GM19438 (cell line): Measurements from ENCODE around the gene DCAF7.
A peak's percentile ranks its signal among the peaks of the same experiment; 100 is the strongest.

Experiments used
- ATAC-seq: cut with Tn5 transposase; IDR thresholded peaks from one replicate; pipeline ENCODE4 v1.9.1; 2021; ENCODE audit warnings: low read depth; ENCODE audit not compliant: unreplicated experiment

The DCAF7 gene, protein sequence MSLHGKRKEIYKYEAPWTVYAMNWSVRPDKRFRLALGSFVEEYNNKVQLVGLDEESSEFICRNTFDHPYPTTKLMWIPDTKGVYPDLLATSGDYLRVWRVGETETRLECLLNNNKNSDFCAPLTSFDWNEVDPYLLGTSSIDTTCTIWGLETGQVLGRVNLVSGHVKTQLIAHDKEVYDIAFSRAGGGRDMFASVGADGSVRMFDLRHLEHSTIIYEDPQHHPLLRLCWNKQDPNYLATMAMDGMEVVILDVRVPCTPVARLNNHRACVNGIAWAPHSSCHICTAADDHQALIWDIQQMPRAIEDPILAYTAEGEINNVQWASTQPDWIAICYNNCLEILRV

DNA sequence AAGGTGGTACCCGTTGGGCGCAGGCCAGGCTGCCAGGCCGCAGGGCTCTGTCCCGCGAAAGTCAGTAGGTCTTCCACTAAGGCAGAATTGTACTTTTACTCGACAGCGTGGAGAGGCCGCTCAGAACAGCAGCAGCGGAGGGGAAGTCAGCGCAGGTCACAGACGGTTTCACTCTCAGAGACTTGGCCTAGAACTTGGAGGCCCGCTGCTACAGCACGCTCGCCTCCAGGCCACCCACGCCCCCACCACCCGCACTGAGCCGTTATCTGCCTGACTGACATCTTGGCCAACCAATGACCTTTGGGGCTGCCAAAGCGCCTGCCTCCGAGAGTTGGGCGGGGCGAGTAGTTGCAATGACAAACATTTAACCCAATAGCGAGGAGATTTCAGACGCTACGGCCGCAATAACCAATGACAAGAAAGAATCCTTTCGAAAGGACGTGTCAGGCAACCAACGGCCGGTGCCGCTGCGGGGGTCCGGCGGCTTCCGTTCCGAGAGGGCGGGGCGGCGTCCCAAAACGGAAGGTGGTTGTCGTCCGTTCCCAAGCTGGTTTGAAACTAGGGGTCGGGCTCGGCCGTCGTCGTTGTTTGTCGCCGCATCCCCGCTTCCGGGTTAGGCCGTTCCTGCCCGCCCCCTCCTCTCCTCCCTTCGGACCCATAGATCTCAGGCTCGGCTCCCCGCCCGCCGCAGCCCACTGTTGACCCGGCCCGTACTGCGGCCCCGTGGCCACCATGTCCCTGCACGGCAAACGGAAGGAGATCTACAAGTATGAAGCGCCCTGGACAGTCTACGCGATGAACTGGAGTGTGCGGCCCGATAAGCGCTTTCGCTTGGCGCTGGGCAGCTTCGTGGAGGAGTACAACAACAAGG is at the start of gene DCAF7:
TSS of gene DCAF7 (plus strand) at position 532 of the 871 bp plus-strand sequence. CDS start at position 733, 201 bp downstream.
- peak; percentile 94 for ATAC-seq

DNA sequence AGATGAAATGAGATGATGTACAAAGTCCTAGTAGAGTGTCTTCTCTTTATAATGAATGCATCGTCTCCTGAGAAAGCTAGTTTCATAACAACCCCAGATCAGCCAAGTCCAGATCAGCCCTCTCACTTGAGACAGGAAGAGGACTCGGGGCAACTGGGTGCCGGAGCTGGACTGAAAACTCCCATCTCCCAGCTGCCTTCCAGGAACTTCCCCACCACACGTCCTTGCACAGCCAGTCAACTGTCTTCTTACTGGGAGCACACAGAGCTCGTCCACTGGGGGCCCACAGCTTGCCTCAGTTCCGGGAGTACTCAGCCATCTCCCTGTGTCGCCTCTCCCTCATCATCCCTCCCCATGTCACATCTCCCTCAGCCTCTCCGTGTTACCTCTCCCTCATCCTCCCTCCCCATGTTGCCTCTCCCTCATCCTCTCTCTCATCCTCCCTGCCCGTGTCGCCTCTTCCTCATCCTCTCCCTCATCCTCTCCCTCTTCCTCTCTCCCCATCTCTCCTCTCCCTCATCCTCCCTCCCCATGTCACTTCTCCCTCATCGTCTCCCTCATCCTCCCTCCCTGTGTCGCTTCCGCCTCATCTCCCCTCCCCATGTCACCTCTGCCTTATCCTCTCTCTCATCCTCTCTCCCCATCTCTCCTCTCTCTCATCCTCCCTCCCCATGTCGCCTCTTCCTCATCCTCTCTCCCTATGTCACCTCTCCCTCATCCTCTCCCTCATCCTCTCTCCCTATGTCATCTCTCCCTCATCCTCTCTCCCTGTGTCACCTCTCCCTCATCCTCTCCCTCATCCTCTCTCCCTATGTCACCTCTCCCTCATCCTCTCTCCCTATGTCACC is 49.5 kb upstream of the DCAF7 start:
- ATAC-seq = no peak

DNA sequence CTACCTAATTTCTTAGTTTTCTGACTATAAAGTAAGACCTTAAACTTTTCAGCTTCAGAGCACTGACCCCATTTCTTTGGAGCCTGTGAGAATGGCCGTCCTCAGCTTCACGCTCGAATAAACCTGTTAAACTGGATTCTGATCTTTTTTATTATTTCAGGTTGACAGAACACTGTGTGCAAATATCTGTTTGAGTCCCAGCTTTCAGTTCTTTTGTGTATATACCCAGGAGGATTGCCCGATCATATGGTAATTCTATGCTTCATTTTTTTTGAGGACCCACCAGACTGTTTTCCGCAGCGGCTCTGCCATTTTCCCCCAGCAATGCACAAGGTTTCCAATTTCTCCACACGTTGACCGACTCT is 47.0 kb upstream of the DCAF7 start:
- no peak for ATAC-seq

DNA sequence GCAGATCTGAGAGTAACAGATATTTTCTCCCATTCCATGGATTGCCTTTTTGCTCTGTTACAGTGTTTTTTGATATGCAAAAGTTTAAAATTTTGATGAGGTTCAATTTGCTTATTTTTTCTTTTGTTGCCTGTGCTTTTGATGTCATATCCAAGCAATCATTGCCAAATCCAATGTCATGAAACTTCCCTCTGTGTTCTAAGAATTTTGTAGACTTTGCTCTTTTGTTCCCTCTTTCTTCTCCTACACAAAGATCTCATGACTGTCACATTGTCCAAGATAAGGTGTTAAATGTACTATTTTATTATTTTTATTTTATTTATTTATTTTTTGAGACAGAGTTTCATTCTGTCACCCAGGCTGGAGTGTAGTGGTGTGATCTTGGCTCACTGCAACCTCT is 46.0 kb upstream of the DCAF7 start:
- ATAC-seq = no peak

DNA sequence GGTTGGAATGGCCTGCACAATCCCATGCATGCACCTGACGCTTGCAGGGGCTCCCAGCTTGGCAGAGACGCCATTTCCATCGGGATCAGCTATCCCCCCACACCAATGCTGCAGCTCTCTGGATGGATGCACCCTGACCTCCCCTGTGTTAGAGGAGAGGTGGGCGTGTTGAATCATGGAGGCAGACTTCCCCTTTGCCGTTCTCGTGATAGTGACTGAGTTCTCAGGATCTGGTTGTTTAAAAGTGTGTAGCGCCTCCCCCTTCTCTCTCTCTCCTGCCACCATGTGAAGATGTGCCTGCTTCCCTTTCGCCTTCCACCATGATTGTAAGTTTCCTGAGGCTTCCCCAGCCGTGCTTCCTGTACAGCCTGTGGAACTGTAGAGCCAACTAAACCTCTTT is 44.9 kb upstream of the DCAF7 start:
- ATAC-seq = no peak

DNA sequence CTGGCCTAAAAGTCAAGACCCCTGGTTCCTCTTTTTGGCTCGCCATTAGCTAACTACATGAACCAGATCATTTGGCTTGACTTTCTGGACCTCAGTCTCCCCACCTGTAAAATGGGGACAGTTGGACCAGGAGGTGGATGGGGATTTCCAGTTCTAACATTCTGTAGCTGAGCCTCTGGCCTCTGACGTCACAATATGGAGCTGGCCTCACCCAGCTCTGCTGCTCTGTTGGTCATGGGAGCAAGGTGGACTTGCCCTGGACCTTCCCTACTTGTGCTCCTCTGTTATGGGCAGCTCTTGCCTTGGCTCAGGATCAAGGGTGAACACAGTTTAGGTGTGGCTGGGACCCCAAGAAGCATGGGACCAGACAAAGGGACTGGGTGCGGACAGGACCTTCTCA is 43.6 kb upstream of the DCAF7 start:
- ATAC-seq = no peak

DNA sequence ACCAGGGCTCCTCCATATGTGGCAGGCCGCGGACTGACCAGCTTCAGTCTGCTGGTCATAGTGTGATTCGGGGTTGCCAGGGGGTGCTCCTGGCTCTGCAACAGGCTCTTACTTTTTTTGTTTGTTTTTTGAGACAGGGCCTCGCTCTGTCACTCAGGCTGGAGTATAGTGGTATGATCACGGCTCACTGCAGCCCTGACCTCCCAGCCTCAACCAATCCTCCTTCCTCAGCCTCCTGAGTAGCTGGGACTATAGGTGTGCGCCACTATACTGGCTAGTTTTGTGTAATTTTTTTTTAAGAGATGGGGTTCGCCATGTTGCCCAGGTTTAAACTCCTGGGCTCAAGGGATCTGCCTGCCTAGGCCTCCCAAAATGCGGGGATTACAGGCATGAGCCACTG is 38.9 kb upstream of the DCAF7 start:
- no peak for ATAC-seq

DNA sequence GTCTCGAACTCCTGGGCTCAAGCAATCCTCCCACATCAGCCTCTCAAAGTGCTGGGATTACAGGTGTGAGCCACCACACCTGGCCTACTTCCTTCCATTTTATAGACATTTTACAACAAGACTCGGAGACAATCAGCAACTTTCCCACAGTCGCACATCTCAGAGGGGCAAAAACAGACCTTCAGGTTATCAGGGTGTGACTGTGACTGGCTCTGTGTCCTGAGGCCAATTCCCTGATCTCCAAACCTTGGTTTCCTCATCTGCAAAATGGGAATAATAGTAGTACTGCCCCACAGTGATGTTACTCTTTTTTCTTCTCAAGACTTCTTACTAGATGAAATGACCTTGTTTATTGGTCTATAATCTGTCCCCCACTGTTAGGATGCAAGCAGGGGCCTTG is 37.9 kb upstream of the DCAF7 start:
- no peak for ATAC-seq

DNA sequence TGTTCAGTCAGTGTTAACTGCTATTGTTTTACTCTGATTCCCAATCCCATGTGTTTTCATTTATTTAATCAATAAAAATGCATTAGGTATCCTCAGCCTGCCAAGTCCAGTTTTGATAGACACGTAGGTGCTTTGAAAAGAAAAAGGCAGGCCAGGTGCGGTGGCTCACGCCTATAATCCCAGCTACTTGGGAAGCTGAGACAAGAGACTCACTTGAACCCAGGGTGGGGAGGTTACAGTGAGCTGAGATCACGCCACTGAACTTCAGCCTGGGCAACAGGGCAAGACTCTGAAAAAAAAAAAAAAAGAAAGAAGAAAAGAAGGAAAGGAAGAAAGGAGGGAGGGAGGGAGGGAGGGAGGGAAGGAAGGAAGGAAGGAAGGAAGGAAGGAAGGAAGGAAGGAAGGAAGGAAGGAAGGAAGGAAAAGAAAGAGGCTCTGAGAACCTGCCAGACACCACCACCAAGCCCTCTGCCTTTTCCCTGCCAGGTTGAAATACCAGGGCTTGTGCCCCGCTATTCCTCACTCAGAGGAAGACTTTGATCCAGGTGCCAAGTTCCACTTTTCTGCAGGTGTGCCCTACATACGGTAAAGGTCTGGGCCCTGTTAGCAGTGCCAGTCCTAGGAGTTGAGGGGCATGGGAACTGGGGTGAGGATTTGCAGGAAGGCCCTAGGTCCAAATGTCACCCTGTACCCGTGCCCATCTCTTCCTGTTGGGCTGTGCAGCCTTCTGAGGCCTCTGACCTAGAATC is 37.2 kb upstream of the DCAF7 start:
- no peak for ATAC-seq

DNA sequence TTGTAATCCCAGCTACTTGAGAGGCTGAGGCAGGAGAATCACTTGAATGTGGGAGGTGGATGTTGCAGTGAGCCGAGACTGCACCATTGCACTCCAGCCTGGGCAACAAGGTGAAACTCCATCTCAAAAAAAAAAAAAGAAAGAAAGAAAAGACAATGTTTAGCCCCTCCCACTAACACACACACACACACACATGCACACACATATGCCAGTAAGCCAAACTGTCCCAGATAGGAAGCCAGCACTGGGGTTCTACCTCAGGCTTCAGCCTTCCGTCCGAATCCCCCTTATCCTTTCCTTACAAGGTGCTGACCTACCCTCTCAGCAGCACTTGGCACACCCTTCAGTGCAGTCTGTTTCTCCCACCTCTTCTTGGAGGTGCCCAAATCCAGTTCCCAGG is 35.8 kb upstream of the DCAF7 start:
- no peak for ATAC-seq

DNA sequence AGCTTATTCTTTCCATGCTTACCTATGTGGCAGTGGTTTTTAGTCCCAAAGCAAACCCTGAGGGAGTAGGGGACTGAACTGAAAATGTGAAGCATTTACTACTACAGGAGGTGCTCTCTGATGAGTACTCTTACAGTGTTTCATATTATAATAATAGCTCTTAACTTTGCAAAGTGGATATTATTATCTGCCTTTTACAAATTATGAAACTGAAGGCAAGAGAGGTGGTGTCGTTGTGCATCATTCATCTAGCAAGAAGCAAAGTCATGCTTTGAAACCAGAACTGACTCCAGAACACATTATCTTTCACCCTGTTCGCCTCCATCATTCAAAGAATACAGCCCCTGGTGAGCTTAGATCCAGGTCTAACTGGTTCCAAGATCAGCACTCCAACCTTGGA is 35.3 kb upstream of the DCAF7 start:
- no peak for ATAC-seq

DNA sequence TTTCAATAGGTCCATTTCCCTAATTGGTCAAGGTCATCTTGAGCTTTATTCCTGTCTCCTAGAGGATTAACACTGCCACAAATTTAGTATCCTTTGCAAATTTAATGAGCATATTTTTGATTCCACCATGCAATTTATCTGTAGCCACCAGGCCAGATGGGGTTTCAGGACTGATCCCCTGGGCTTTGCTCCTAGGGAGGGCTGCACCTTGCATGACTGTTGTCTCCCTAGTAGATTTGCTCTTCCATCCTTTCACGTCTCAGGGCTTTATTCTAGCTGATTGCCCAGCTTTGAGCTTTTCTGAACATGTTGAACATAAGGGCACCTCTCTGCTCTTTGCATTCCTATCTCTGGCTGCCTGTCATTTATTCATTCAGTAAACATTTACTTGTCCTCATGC is 34.9 kb upstream of the DCAF7 start:
- ATAC-seq = no peak

DNA sequence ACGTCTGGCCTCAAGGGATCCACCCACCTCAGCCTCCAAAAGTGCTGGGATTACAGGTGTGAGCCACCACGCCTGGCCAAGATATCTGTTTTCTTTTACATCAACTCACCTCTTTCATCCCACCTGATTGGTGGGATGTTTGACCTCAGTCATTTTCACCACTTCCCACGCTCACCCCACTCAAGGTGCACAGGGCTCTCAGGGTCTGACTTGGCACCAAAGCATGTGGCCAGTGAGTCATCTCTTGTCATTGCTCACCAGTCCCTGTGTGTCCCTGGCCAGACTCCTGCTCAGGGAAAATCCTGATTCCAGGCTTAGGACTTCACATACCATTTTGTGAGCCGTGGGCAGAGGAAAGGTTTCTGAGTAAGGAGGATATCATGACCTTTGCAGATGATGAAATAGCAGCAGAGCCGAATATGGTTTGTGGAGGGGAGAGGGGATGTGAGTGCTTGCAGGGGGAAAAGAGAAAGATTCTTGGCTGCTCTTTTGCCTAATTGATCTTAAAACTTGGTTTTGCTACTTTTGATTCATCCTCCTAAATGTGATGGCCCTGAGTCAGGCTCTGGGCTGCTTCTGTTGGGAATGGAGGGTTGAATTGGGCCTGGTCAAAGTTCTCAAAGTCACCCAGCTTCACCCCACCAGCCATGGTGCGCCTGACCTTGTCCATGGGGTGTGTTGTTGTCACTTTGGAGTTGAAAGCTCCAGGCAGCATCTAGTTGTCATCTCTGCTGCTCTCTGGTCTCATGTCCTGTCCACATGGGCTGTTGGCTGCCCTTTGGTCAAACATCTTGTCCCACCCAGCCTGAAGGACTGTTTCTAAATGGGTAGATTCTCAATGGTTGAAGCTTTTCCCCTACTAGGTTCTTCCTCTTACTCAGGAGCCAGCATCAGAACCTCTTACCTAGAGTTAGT is 33.1 kb upstream of the DCAF7 start:
- no peak for ATAC-seq

DNA sequence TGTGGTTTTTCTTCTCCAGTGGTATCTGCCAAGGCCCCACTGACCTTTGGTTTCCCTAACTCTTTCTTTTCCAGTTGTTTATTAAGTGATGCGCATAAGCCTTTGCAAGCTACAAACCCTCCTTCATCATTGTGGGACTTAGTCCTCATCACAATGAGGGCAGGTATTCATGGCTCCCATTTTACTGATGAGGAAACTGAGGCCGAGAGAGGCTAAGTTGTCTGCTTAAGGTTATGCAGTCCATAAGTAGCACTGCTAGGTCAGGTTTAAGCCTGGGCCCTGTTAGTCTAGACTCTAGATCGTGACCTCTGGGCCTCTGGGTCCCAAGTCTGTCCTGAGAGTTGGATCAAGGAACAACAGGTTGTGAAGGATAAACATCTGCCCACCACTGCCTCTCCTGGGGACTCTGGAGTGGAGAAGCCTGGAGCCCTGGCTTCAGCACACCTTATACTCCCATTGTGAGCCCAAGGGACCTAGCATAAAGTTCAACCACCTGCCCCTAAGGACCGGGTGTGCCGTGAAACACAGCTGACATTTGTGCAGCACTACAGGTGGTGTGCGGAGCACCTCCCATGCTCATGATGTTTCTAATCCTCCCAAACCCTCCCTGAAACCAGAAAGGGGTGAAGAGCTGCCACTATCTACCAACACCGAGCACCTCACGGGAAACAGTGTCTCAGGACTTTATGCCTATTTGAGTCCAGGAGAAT is 32.3 kb upstream of the DCAF7 start:
- no peak for ATAC-seq

DNA sequence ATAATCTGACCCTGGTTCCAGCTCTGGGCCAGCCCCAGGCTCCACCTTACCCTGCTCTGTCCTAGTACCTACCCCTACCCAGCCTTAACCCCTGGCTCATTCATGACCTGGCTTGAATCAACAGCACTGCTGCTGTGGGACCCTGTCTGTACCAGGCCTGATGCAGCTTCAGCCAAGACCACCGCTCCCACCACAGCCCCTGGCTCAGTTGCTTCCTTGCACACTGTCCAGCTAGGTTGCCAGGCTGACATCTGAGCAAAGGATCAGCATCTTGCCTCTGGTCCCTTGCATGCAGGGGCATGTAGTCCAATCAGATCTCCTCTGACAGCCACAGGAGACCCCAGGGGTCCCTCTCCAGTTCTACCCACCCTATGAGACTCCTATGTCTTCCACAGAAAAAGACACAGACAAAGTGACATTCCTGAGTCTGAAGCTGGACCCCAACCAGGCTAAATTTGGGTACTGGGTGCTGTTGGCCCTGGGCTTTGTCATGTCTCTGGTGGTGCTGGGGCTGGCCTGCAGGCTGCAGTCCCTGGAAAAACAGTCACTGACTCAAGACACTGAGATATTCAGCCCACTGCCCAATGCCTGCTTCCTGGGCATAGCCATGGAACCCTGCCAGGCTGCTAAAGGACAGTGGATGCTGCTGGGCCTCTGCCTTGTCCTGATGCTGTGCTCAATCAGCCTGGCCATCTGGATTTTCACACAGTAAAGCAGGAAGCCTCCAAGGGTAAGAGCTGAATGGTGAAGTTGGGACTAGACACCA is 31.0 kb upstream of the DCAF7 start:
- no peak for ATAC-seq

DNA sequence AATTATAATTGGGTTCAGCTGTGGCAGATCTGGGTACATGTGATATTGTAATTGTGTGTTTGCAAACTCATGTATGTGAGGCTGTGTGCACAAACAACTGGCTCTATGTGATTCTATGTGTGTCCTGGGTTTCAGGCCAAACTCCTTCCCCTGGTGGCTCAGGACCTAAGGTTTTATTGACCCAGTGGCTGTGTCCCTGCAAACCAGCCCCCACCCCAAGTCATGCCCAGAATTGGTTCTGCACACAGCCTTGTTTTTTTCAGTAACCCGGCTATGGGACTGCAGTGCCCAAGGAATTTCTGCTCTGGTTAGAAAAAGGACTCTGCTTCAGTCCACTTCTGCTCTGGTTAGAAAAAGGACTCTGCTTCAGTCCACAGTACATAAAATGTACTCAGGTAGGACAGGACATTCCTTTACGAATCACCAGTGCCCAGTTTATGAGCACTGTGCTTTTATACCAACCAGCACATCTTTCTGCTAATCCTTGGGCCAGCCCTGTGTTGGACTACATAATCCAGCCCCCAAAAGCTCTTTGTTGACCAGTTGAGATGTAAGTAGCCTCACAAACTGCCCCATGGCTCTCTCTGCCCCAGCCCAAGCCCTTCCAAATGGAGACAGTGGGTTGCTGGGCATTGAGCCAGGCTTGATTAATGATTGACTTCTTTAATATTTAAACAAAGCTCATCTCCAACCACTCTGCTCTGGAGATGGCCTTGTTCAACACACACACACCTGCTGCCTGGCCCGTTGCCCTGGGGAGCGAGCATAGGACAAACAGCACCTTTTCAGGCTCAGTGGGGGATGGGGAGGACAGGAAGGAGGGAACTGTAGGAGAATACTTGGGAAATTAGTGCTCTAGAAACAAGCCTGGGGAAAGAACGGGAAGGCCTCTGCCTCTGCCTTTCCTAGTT is 30.1 kb upstream of the DCAF7 start:
- ATAC-seq = no peak

DNA sequence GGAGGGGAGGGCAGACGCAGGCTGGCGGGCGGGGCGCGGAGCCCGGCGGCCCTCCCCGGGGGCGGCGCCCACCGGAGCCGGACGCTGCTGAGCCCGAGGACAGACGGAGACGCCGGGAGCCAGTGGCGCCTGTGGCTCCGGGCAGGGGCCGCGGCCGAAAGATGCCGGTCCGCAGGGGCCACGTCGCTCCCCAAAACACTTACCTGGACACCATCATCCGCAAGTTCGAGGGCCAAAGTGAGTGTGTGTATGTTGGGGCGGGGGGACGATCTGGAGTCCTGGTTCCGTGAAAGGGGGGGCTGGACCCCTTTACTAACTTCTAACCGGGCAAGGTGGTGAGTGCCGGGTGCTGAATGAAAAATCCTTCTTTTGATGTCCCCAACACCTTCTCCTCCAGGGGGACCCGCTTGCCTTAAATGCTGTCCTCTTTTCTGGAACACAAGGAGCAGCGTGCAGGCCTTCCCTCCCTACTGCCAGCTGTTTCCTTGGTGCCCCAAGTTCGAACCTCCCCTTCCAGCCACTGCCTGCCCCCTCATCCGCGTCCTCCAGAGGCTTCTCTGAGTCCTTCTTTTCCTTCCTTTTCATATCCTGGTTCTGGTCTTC is 26.9 kb upstream of the DCAF7 start, which contains the start of gene KCNH6:
TSS of gene KCNH6 (plus strand) at position 106 of the 603 bp plus-strand sequence. CDS start at position 162, 56 bp downstream.
- no peak for ATAC-seq
